Measurements from ENCODE around the gene RBFOX1. TPM values are rescaled to one million over a fixed set of nuclear protein-coding genes. Genes with fewer than 3 reads are reported as not detected.

The RBFOX1 gene
- polyA plus RNA-seq, 1 donor = 1.3 TPM

DNA sequence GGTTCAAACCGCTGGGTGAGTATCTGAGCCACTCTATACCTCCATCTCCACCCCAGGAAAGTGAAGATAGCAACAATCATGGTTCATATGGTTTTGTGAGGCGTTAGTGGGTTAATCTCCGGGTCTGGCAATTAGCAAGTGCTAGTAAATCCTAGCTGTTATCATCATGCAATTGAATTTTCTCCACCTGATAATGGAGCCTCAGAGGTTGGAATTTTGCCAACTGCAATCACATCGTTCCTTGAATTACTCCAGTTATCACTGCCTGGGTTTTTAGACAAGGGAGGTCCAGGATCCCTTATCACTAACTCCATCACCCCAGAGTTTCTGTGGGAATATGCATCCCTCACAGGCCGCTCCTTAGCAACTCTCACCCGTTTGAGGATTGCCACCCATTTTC is 311.5 kb downstream of the RBFOX1 start:
- 20% methylated on average over 1 of the region's 6 CpGs for WGBS (ENCODE audit: insufficient coverage, low lambda C conversion rate)
- no peak for DNase-seq
- H3K27ac ChIP-seq (ENCODE audit: low read length) = no peak overlapping the region
- H3K9me3 ChIP-seq (ENCODE audit: control insufficient read depth, low read depth, low read length) = no peaks in the 10 kb centered on the region
- H3K36me3 ChIP-seq (ENCODE audit: control insufficient read depth, insufficient read depth, low read length) = no peaks in the 10 kb centered on the region
- H3K4me1 ChIP-seq (ENCODE audit: control insufficient read depth, insufficient read depth, low read length) = no peaks in the 10 kb centered on the region
- H3K4me3 ChIP-seq (ENCODE audit: low read length) = no peak overlapping the region
- no peaks in the 10 kb centered on the region for H3K27me3 ChIP-seq (ENCODE audit: control insufficient read depth, insufficient read depth, low read length)

GRCh38 chr16:7644811-7645210 is 312.2 kb downstream of the RBFOX1 start:
- Histone ChIP-seq H3K27me3 (ENCODE audit: control insufficient read depth, insufficient read depth, low read length) (no peaks in the 10 kb centered on the region), H3K4me3 (ENCODE audit: low read length) (no peak overlapping the region), H3K36me3 (ENCODE audit: control insufficient read depth, insufficient read depth, low read length) (no peaks in the 10 kb centered on the region), H3K4me1 (ENCODE audit: control insufficient read depth, insufficient read depth, low read length) (no peaks in the 10 kb centered on the region), H3K9me3 (ENCODE audit: control insufficient read depth, low read depth, low read length) (no peaks in the 10 kb centered on the region), H3K27ac (ENCODE audit: low read length) (no peak overlapping the region)
- WGBS (ENCODE audit: insufficient coverage, low lambda C conversion rate) = 72% methylated on average over 3 of the region's 5 CpGs
- DNase-seq = no peak

DNA sequence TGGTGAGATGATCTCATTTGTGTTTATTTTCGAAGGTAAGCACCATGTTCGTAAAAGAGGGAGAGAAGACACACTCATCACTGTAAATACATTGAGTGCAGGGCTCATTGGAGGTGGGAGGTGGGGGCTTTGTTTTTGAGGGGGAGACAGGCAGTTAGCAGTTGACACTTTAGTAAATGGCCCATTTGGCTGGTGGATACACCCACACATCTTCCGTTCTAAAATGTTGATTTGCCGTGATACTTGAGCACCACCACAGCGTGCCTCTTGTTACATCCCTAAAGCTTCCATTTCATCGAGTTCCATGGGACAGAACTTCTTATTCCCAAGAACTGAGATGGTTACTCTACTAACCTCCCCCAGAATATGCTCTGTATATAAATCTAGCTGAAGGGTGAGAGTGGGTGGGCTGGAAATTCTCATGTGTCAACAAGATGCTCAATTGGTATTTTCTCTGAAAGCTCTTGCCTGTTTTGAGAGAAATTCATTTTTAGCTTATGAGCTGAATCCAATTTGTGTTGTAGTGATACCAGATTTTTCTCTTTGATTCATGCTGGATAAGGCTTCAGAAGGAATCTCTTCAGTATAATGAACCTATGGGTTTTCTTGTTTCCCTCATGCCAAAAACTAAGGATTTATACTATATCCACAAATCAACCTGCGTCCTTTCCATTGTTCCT is 314.3 kb downstream of the RBFOX1 start:
- Histone ChIP-seq H3K9me3 (ENCODE audit: control insufficient read depth, low read depth, low read length) (no peaks in the 10 kb centered on the region), H3K36me3 (ENCODE audit: control insufficient read depth, insufficient read depth, low read length) (no peaks in the 10 kb centered on the region), H3K4me3 (ENCODE audit: low read length) (no peak overlapping the region), H3K27me3 (ENCODE audit: control insufficient read depth, insufficient read depth, low read length) (no peaks in the 10 kb centered on the region), H3K4me1 (ENCODE audit: control insufficient read depth, insufficient read depth, low read length) (no peaks in the 10 kb centered on the region), H3K27ac (ENCODE audit: low read length) (no peak overlapping the region)
- 50% methylated on average over 1 of the region's 7 CpGs for WGBS (ENCODE audit: insufficient coverage, low lambda C conversion rate)
- DNase-seq = no peak

DNA sequence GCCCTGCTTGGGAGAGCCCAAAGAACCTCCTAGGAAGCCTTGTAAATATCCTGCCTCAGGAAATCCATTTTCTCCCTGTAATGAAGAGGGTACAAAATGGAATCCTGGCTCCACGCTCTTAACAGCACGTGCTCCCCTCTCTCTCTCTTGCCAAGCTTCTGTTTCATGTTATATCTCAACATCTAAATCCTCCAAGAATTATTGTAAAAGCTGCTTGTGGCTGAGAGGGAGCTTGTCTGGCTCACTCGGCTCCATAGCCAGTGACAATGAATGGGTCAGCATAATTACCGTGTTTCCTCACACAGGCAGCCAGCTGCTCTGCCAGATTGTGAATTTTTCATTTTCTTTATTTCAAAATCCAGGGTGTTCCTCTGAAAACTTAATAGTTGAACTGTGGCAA is 317.8 kb downstream of the RBFOX1 start:
- Histone ChIP-seq H3K4me1 (ENCODE audit: control insufficient read depth, insufficient read depth, low read length) (no peaks in the 10 kb centered on the region), H3K27ac (ENCODE audit: low read length) (no peak overlapping the region), H3K27me3 (ENCODE audit: control insufficient read depth, insufficient read depth, low read length) (no peaks in the 10 kb centered on the region), H3K9me3 (ENCODE audit: control insufficient read depth, low read depth, low read length) (no peaks in the 10 kb centered on the region), H3K36me3 (ENCODE audit: control insufficient read depth, insufficient read depth, low read length) (no peaks in the 10 kb centered on the region), H3K4me3 (ENCODE audit: low read length) (no peak overlapping the region)
- no peak for DNase-seq
- no CpG with 5 or more reads among the region's 4 CpGs for WGBS (ENCODE audit: insufficient coverage, low lambda C conversion rate)

GRCh38 chr16:7651803-7652570 is 319.3 kb downstream of the RBFOX1 start:
- Histone ChIP-seq H3K27me3 (ENCODE audit: control insufficient read depth, insufficient read depth, low read length) (no peaks in the 10 kb centered on the region), H3K36me3 (ENCODE audit: control insufficient read depth, insufficient read depth, low read length) (no peaks in the 10 kb centered on the region), H3K9me3 (ENCODE audit: control insufficient read depth, low read depth, low read length) (no peaks in the 10 kb centered on the region), H3K4me3 (ENCODE audit: low read length) (no peak overlapping the region), H3K27ac (ENCODE audit: low read length) (no peak overlapping the region), H3K4me1 (ENCODE audit: control insufficient read depth, insufficient read depth, low read length) (no peaks in the 10 kb centered on the region)
- DNase-seq = no peak
- WGBS (ENCODE audit: insufficient coverage, low lambda C conversion rate) = 90% methylated on average over 3 of the region's 9 CpGs

DNA sequence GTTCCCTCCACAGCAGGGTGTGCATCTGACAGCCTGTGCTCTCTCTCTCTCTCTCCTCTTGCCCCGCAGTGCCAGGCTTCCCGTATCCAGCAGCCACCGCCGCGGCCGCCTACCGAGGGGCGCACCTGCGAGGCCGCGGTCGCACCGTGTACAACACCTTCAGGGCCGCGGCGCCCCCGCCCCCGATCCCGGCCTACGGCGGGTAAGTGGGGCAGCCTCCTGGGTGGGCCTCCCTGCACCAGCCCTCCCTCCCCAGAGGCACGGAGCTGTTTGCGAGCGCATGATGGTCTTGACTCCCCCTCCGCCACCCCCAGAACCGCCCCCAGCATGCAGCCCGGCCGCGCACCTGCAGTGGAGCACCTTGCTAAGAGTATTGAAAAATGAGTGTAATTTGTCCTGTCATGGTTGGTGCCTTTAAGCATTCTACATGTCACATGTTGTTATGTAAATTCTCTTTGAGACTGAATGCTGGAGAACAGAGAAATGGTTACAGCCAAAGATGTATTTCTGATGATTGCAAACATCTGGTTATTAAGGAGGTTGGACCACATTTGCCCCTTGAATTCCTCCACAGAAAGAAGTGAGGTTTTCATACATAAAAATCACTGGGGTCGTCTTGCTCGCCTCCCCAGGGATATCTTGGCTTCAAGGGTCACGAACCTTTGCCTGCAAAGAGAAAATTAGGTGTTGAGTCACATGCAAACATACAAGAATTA is 321.3 kb downstream of the RBFOX1 start:
- DNase-seq = no peak

GRCh38 chr16:7675628-7676027 is 343.0 kb downstream of the RBFOX1 start:
- Histone ChIP-seq H3K4me3 (ENCODE audit: low read length) (no peak overlapping the region), H3K36me3 (ENCODE audit: control insufficient read depth, insufficient read depth, low read length) (no peaks in the 10 kb centered on the region), H3K9me3 (ENCODE audit: control insufficient read depth, low read depth, low read length) (no peaks in the 10 kb centered on the region), H3K27ac (ENCODE audit: low read length) (no peak overlapping the region), H3K27me3 (ENCODE audit: control insufficient read depth, insufficient read depth, low read length) (no peaks in the 10 kb centered on the region), H3K4me1 (ENCODE audit: control insufficient read depth, insufficient read depth, low read length) (no peaks in the 10 kb centered on the region)
- DNase-seq = no peak
- WGBS (ENCODE audit: insufficient coverage, low lambda C conversion rate) = no CpG with 5 or more reads among the region's 4 CpGs

More for the DNA sequence above, 321.3 kb downstream of the RBFOX1 start:
- H3K4me3 ChIP-seq (ENCODE audit: low read length) = no peak overlapping the region
- no peaks in the 10 kb centered on the region for H3K9me3 ChIP-seq (ENCODE audit: control insufficient read depth, low read depth, low read length)
- H3K27me3 ChIP-seq (ENCODE audit: control insufficient read depth, insufficient read depth, low read length) = no peaks in the 10 kb centered on the region
- H3K27ac ChIP-seq (ENCODE audit: low read length) = no peak overlapping the region
- no CpG with 5 or more reads among the region's 32 CpGs for WGBS (ENCODE audit: insufficient coverage, low lambda C conversion rate)
- no peaks in the 10 kb centered on the region for H3K4me1 ChIP-seq (ENCODE audit: control insufficient read depth, insufficient read depth, low read length)
- H3K36me3 ChIP-seq (ENCODE audit: control insufficient read depth, insufficient read depth, low read length) = no peaks in the 10 kb centered on the region

DNA sequence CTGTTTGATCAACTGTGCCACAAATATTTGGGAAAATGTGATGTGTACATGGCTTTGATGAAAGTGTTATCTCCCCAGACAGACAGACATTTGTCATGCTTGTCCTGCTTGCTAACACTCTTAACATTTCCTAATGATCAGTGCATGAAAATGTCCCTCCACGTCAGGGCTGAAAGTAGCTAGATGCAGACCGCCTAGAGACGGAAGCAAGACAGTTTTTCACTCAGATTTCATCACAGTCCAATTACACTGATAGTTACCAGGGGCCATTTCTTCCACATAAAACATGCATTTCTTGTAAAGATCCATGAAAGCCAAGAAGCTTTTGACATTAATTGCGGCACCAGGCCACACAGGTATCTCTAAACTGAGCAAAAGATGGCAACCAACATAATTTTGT is 347.7 kb downstream of the RBFOX1 start:
- no CpG with 5 or more reads among the region's 4 CpGs for WGBS (ENCODE audit: insufficient coverage, low lambda C conversion rate)
- no peak overlapping the region for H3K27ac ChIP-seq (ENCODE audit: low read length)

DNA sequence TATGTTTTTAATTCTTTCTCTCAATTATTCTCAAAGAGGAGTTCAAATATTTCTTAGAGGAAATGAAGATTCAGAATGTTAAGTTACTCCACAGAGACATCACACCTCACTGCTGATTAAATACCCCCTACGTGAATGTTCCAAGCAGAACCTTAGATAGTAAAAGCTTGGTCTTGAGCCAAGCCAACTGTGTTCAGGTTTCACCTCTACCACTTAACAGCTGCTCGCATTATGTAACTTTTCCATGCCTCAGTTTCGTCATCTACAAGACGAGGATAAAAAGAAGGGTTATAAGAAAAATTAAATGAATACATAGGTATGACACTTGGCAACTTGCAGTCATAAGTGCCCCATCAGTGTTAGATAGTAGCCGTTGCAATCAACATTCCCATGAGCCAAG is 356.2 kb downstream of the RBFOX1 start:
- no peaks in the 10 kb centered on the region for H3K9me3 ChIP-seq (ENCODE audit: control insufficient read depth, low read depth, low read length)
- H3K27me3 ChIP-seq (ENCODE audit: control insufficient read depth, insufficient read depth, low read length) = no peaks in the 10 kb centered on the region
- DNase-seq = no peak
- H3K4me3 ChIP-seq (ENCODE audit: low read length) = no peak overlapping the region
- WGBS (ENCODE audit: insufficient coverage, low lambda C conversion rate) = 89% methylated on average over 2 of the region's 5 CpGs
- H3K4me1 ChIP-seq (ENCODE audit: control insufficient read depth, insufficient read depth, low read length) = no peaks in the 10 kb centered on the region
- no peak overlapping the region for H3K27ac ChIP-seq (ENCODE audit: low read length)
- no peaks in the 10 kb centered on the region for H3K36me3 ChIP-seq (ENCODE audit: control insufficient read depth, insufficient read depth, low read length)

More for the DNA sequence above, 347.7 kb downstream of the RBFOX1 start:
- no peaks in the 10 kb centered on the region for H3K27me3 ChIP-seq (ENCODE audit: control insufficient read depth, insufficient read depth, low read length)
- no peaks in the 10 kb centered on the region for H3K9me3 ChIP-seq (ENCODE audit: control insufficient read depth, low read depth, low read length)
- H3K4me3 ChIP-seq (ENCODE audit: low read length) = no peak overlapping the region
- no peaks in the 10 kb centered on the region for H3K36me3 ChIP-seq (ENCODE audit: control insufficient read depth, insufficient read depth, low read length)
- no peak for DNase-seq
- H3K4me1 ChIP-seq (ENCODE audit: control insufficient read depth, insufficient read depth, low read length) = no peaks in the 10 kb centered on the region

- H3K9me3 ChIP-seq (ENCODE audit: control insufficient read depth, low read depth, low read length) = no peaks in the 10 kb centered on the region
- H3K27ac ChIP-seq (ENCODE audit: low read length) = no peak overlapping the region
- H3K4me1 ChIP-seq (ENCODE audit: control insufficient read depth, insufficient read depth, low read length) = no peaks in the 10 kb centered on the region
- no peaks in the 10 kb centered on the region for H3K27me3 ChIP-seq (ENCODE audit: control insufficient read depth, insufficient read depth, low read length)
- no peak for DNase-seq
- H3K4me3 ChIP-seq (ENCODE audit: low read length) = no peak overlapping the region
- H3K36me3 ChIP-seq (ENCODE audit: control insufficient read depth, insufficient read depth, low read length) = no peaks in the 10 kb centered on the region
- WGBS (ENCODE audit: insufficient coverage, low lambda C conversion rate) = no CpG with 5 or more reads among the region's 1 CpG
These were observed 356.6 kb downstream of the RBFOX1 start for GRCh38 chr16:7689234-7689633.
